Skeletal muscle satellite cell (primary cell): ENCODE data around the gene PPP1R16B.

ENCODE experiments used
- H3K27me3 ChIP-seq: 2 replicates; pipeline ENCODE4 v1.7.0; 2013; ENCODE audit warnings: low read length; ENCODE audit not compliant: control insufficient read depth, insufficient read depth
- H3K36me3 ChIP-seq: 2 replicates; pipeline ENCODE4 v1.7.0; 2013; ENCODE audit warnings: mild to moderate bottlenecking, control low read depth, low read length; ENCODE audit not compliant: insufficient read depth
- H3K4me1 ChIP-seq: 2 replicates; pipeline ENCODE4 v1.7.0; 2013; ENCODE audit warnings: low read length; ENCODE audit not compliant: control insufficient read depth, insufficient read depth
- H3K4me2 ChIP-seq: 2 replicates; pipeline ENCODE4 v1.7.0; 2013; ENCODE audit warnings: mild to moderate bottlenecking, low read length
- H3K4me3 ChIP-seq: 2 replicates; pipeline ENCODE4 v1.7.0; 2013; ENCODE audit warnings: low read length
- H3K9ac ChIP-seq: 2 replicates; pipeline ENCODE4 v1.7.0; 2013; ENCODE audit warnings: mild to moderate bottlenecking, low read depth, low read length, moderate library complexity
- H3K9me3 ChIP-seq: replicated peaks from 2 replicates; pipeline ENCODE4 v1.7.0; 2013; ENCODE audit warnings: mild to moderate bottlenecking, control low read depth, low read length

The PPP1R16B gene

GRCh38 chr20:38840894-38841470 is 35.5 kb downstream of the PPP1R16B start:
- Histone ChIP-seq H3K9me3 (no peaks in the 10 kb centered on the region), H3K9ac (no peak overlapping the region), H3K4me1 (no peaks in the 10 kb centered on the region), H3K4me3 (no peak overlapping the region), H3K27me3 (peaks cover 19% of the 10 kb centered on the region), H3K4me2 (no peak overlapping the region), H3K36me3 (no peaks in the 10 kb centered on the region)

GRCh38 chr20:38841570-38841969 is 36.1 kb downstream of the PPP1R16B start:
- Histone ChIP-seq H3K4me1 (no peaks in the 10 kb centered on the region), H3K27me3 (peaks cover 21% of the 10 kb centered on the region), H3K4me2 (no peak overlapping the region), H3K9ac (no peak overlapping the region), H3K4me3 (no peak overlapping the region), H3K9me3 (no peaks in the 10 kb centered on the region), H3K36me3 (no peaks in the 10 kb centered on the region)

GRCh38 chr20:38842026-38842425 is 36.5 kb downstream of the PPP1R16B start:
- Histone ChIP-seq H3K36me3 (no peaks in the 10 kb centered on the region), H3K27me3 (peaks cover 21% of the 10 kb centered on the region), H3K4me2 (no peak overlapping the region), H3K9ac (no peak overlapping the region), H3K4me3 (no peak overlapping the region), H3K9me3 (no peaks in the 10 kb centered on the region), H3K4me1 (no peaks in the 10 kb centered on the region)

GRCh38 chr20:38842558-38842981 is 37.1 kb downstream of the PPP1R16B start:
- Histone ChIP-seq H3K36me3 (no peaks in the 10 kb centered on the region), H3K9ac (no peak overlapping the region), H3K27me3 (peaks cover 21% of the 10 kb centered on the region), H3K4me2 (no peak overlapping the region), H3K9me3 (no peaks in the 10 kb centered on the region), H3K4me1 (no peaks in the 10 kb centered on the region), H3K4me3 (no peak overlapping the region)

- Histone ChIP-seq H3K27me3 (peaks cover 26% of the 10 kb centered on the region), H3K4me2 (no peak overlapping the region), H3K9ac (no peak overlapping the region), H3K9me3 (no peaks in the 10 kb centered on the region), H3K4me1 (no peaks in the 10 kb centered on the region), H3K4me3 (no peak overlapping the region), H3K36me3 (no peaks in the 10 kb centered on the region)
These were observed 37.8 kb downstream of the PPP1R16B start for GRCh38 chr20:38843346-38843745.

GRCh38 chr20:38844963-38845362 is 39.5 kb downstream of the PPP1R16B start:
- Histone ChIP-seq H3K27me3 (peaks cover 28% of the 10 kb centered on the region), H3K9ac (no peak overlapping the region), H3K4me3 (no peak overlapping the region), H3K4me2 (no peak overlapping the region), H3K4me1 (no peaks in the 10 kb centered on the region), H3K9me3 (no peaks in the 10 kb centered on the region), H3K36me3 (no peaks in the 10 kb centered on the region)

GRCh38 chr20:38847840-38848239 is 42.3 kb downstream of the PPP1R16B start:
- no peaks in the 10 kb centered on the region for H3K9me3 ChIP-seq

GRCh38 chr20:38853759-38854158 is 48.3 kb downstream of the PPP1R16B start:
- H3K9me3 ChIP-seq: no peaks in the 10 kb centered on the region
- H3K4me2 ChIP-seq: no peak overlapping the region
- H3K36me3 ChIP-seq: no peaks in the 10 kb centered on the region
- no peak overlapping the region for H3K4me3 ChIP-seq
- H3K9ac ChIP-seq: no peak overlapping the region
- H3K4me1 ChIP-seq: no peaks in the 10 kb centered on the region
- peaks cover 12% of the 10 kb centered on the region for H3K27me3 ChIP-seq

More at GRCh38 chr20:38847840-38848239, 42.3 kb downstream of the PPP1R16B start:
- H3K9ac ChIP-seq: no peak overlapping the region
- no peak overlapping the region for H3K4me2 ChIP-seq
- peaks cover 21% of the 10 kb centered on the region for H3K27me3 ChIP-seq
- H3K36me3 ChIP-seq: no peaks in the 10 kb centered on the region
- no peaks in the 10 kb centered on the region for H3K4me1 ChIP-seq
- H3K4me3 ChIP-seq: no peak overlapping the region

GRCh38 chr20:38854654-38855066 is 49.2 kb downstream of the PPP1R16B start:
- Histone ChIP-seq H3K9ac (no peak overlapping the region), H3K9me3 (no peaks in the 10 kb centered on the region), H3K4me3 (no peak overlapping the region), H3K4me2 (no peak overlapping the region), H3K36me3 (no peaks in the 10 kb centered on the region), H3K4me1 (no peaks in the 10 kb centered on the region), H3K27me3 (peaks cover 12% of the 10 kb centered on the region)

GRCh38 chr20:38855356-38855755 is 49.9 kb downstream of the PPP1R16B start:
- no peaks in the 10 kb centered on the region for H3K4me1 ChIP-seq
- no peak overlapping the region for H3K4me3 ChIP-seq

GRCh38 chr20:38856570-38856969 is 51.1 kb downstream of the PPP1R16B start:
- no peaks in the 10 kb centered on the region for H3K4me1 ChIP-seq
- peaks cover 17% of the 10 kb centered on the region for H3K27me3 ChIP-seq
- no peak overlapping the region for H3K9ac ChIP-seq
- no peaks in the 10 kb centered on the region for H3K36me3 ChIP-seq
- no peak overlapping the region for H3K4me3 ChIP-seq
- H3K9me3 ChIP-seq: no peaks in the 10 kb centered on the region
- H3K4me2 ChIP-seq: no peak overlapping the region

More at GRCh38 chr20:38855356-38855755, 49.9 kb downstream of the PPP1R16B start:
- peaks cover 12% of the 10 kb centered on the region for H3K27me3 ChIP-seq
- H3K4me2 ChIP-seq: no peak overlapping the region
- no peak overlapping the region for H3K9ac ChIP-seq
- no peaks in the 10 kb centered on the region for H3K9me3 ChIP-seq
- no peaks in the 10 kb centered on the region for H3K36me3 ChIP-seq

GRCh38 chr20:38857703-38858102 is 52.2 kb downstream of the PPP1R16B start:
- H3K4me2 ChIP-seq: no peak overlapping the region
- peaks cover 17% of the 10 kb centered on the region for H3K27me3 ChIP-seq
- H3K36me3 ChIP-seq: no peaks in the 10 kb centered on the region
- no peak overlapping the region for H3K9ac ChIP-seq
- no peaks in the 10 kb centered on the region for H3K4me1 ChIP-seq
- no peak overlapping the region for H3K4me3 ChIP-seq
- H3K9me3 ChIP-seq: no peaks in the 10 kb centered on the region
